ENCODE results near the gene ACO2. TPM values are rescaled to one million over a fixed set of nuclear protein-coding genes. Genes with fewer than 3 reads are reported as not detected.

ACO2 gene
- total RNA-seq, 2 experiments from 2014 or later, result 69.5 to 71.9 TPM

- TF ChIP-seq CTCF (IDR thresholded peaks at IDR 0.05), result no peak
- Histone ChIP-seq H3K27me3 (ENCODE audit: control insufficient read depth in 1 of 2, insufficient read depth in 2 of 2, low read length in 2 of 2) (no peaks in the 10 kb centered on the region), H3K4me3 (ENCODE audit: low read length) (no peak overlapping the region), H3K4me1 (ENCODE audit: insufficient read depth, low read length) (no peaks in the 10 kb centered on the region), H3K36me3 (ENCODE audit: insufficient read depth, low read length) (peaks cover 68% of the 10 kb centered on the region), H3K9me3 (ENCODE audit: control insufficient read depth in 1 of 2, insufficient read depth in 1 of 2, low read length in 2 of 2) (no peaks in the 10 kb centered on the region), H3K27ac (ENCODE audit: low read depth in 1 of 2, low read length in 2 of 2) (no peak overlapping the region)
- H3K9me3 Mint-ChIP-seq, result no peaks in the 10 kb centered on the region
- DNase-seq (no peak), ATAC-seq (ENCODE audit: poor library complexity) (no peak)
- no peak overlapping the region for H3K4me3 Mint-ChIP-seq
- H3K4me1 Mint-ChIP-seq (ENCODE audit: low read depth), result no peaks in the 10 kb centered on the region
- POLR2A ChIA-PET, result no interaction called here
- CTCF ChIA-PET, result interaction anchor here (1.7 kb wide), 1 partner anchor 104 kb away, joined by 6 read pairs; no protein-coding TSS in a partner anchor
- H3K27me3 Mint-ChIP-seq, result no peaks in the 10 kb centered on the region
- H3K27ac Mint-ChIP-seq, result no peak overlapping the region
- H3K36me3 Mint-ChIP-seq (ENCODE audit: low read depth), result peaks cover 75% of the 10 kb centered on the region
- intact Hi-C loops (cut with DNase I, micrococcal nuclease), result loop anchor here in 1 of 2 experiments (10.0 kb wide), 1 partner anchor 583 kb away; no protein-coding TSS in a partner anchor
Observed at GRCh38 chr22:41507330-41508063, 38.6 kb downstream of the ACO2 start.

- Mint-ChIP-seq H3K27ac (no peak overlapping the region), H3K4me1 (ENCODE audit: low read depth) (no peaks in the 10 kb centered on the region), H3K36me3 (ENCODE audit: low read depth) (peaks cover 78% of the 10 kb centered on the region), H3K27me3 (no peaks in the 10 kb centered on the region), H3K4me3 (no peak overlapping the region), H3K9me3 (no peaks in the 10 kb centered on the region)
- TF ChIP-seq CTCF (IDR thresholded peaks at IDR 0.05), result no peak
- intact Hi-C loops (cut with DNase I, micrococcal nuclease), result loop anchor here in 1 of 2 experiments (10.0 kb wide), 1 partner anchor 584 kb away; no protein-coding TSS in a partner anchor
- Histone ChIP-seq H3K4me1 (ENCODE audit: insufficient read depth, low read length) (no peaks in the 10 kb centered on the region), H3K36me3 (ENCODE audit: insufficient read depth, low read length) (peaks cover 75% of the 10 kb centered on the region), H3K27me3 (ENCODE audit: control insufficient read depth in 1 of 2, insufficient read depth in 2 of 2, low read length in 2 of 2) (no peaks in the 10 kb centered on the region), H3K4me3 (ENCODE audit: low read length) (no peak overlapping the region), H3K9me3 (ENCODE audit: control insufficient read depth in 1 of 2, insufficient read depth in 1 of 2, low read length in 2 of 2) (no peaks in the 10 kb centered on the region), H3K27ac (ENCODE audit: low read depth in 1 of 2, low read length in 2 of 2) (no peak overlapping the region)
- DNase-seq, result no peak
- POLR2A ChIA-PET, result no interaction called here
- no peak for ATAC-seq (ENCODE audit: poor library complexity)
- CTCF ChIA-PET, result no interaction called here
Observed at GRCh38 chr22:41508770-41509170, 39.9 kb downstream of the ACO2 start.

- POLR2A ChIA-PET, result no interaction called here
- DNase-seq, result no peak
- CTCF ChIA-PET, result no interaction called here
- Mint-ChIP-seq H3K27ac (no peak overlapping the region), H3K27me3 (no peaks in the 10 kb centered on the region), H3K9me3 (no peaks in the 10 kb centered on the region), H3K4me1 (ENCODE audit: low read depth) (no peaks in the 10 kb centered on the region), H3K36me3 (ENCODE audit: low read depth) (peaks cover 81% of the 10 kb centered on the region), H3K4me3 (no peak overlapping the region)
- Histone ChIP-seq H3K4me1 (ENCODE audit: insufficient read depth, low read length) (no peaks in the 10 kb centered on the region), H3K9me3 (ENCODE audit: control insufficient read depth in 1 of 2, insufficient read depth in 1 of 2, low read length in 2 of 2) (no peaks in the 10 kb centered on the region), H3K27me3 (ENCODE audit: control insufficient read depth in 1 of 2, insufficient read depth in 2 of 2, low read length in 2 of 2) (no peaks in the 10 kb centered on the region), H3K4me3 (ENCODE audit: low read length) (no peak overlapping the region), H3K36me3 (ENCODE audit: insufficient read depth, low read length) (peaks cover 88% of the 10 kb centered on the region), H3K27ac (ENCODE audit: low read depth in 1 of 2, low read length in 2 of 2) (no peak overlapping the region)
- intact Hi-C loops (cut with DNase I, micrococcal nuclease), result no loop called here
- TF ChIP-seq CTCF (IDR thresholded peaks at IDR 0.05), result no peak
- no peak for ATAC-seq (ENCODE audit: poor library complexity)
Observed at GRCh38 chr22:41511521-41511968, 42.6 kb downstream of the ACO2 start.

All from CD4-positive, alpha-beta T cell (primary cell).